ENCODE measurements around the gene ERN2.

Gene ERN2

GRCh38 chr16:23716484-23716883 is 3.5 kb upstream of the ERN2 start:
- DNase-seq = no peak

GRCh38 chr16:23711785-23712184 is 1.2 kb downstream of the ERN2 start:
- no peak for DNase-seq

- no peak for DNase-seq
Measured at GRCh38 chr16:23710504-23710903, 2.5 kb downstream of the ERN2 start.

- DNase-seq = no peak
Measured at GRCh38 chr16:23710008-23710407, 3.0 kb downstream of the ERN2 start.

GRCh38 chr16:23709536-23709935 is 3.5 kb downstream of the ERN2 start:
- DNase-seq = no peak

- no peak for DNase-seq
Measured at GRCh38 chr16:23706439-23706838, 6.6 kb downstream of the ERN2 start.

- DNase-seq = no peak
Measured at GRCh38 chr16:23705517-23705902, 7.5 kb downstream of the ERN2 start.

GRCh38 chr16:23704772-23705516 is 8.1 kb downstream of the ERN2 start:
- DNase-seq = no peak

- no peak for DNase-seq
Measured at GRCh38 chr16:23702951-23703350, 10.1 kb downstream of the ERN2 start.

GRCh38 chr16:23701045-23701444 is 12.0 kb downstream of the ERN2 start:
- DNase-seq = no peak

- no peak for DNase-seq
Measured at GRCh38 chr16:23700509-23700908, 12.5 kb downstream of the ERN2 start.

GRCh38 chr16:23700093-23700492 is 12.9 kb downstream of the ERN2 start:
- DNase-seq = no peak

GRCh38 chr16:23699100-23699499 is 13.9 kb downstream of the ERN2 start:
- DNase-seq = no peak

- no peak for DNase-seq
Measured at GRCh38 chr16:23695756-23696155, 17.3 kb downstream of the ERN2 start.

- no peak for DNase-seq
Measured at GRCh38 chr16:23694644-23695373, 18.2 kb downstream of the ERN2 start.

- DNase-seq = no peak
Measured at GRCh38 chr16:23694265-23694643, 18.8 kb downstream of the ERN2 start.

- DNase-seq = no peak
Measured at GRCh38 chr16:23692190-23692837, 20.7 kb downstream of the ERN2 start.

- no peak for DNase-seq
Measured at GRCh38 chr16:23691483-23692189, 21.4 kb downstream of the ERN2 start.

GRCh38 chr16:23690771-23691482 is 22.1 kb downstream of the ERN2 start:
- no peak for DNase-seq

- DNase-seq = no peak
Measured at GRCh38 chr16:23689442-23690187, 23.4 kb downstream of the ERN2 start.

GRCh38 chr16:23687034-23687808 is 25.8 kb downstream of the ERN2 start:
- DNase-seq = no peak
